Neural cell (in vitro differentiated cells): Measurements from ENCODE around the gene STK24.

ENCODE experiments used
- EP300 ChIP-seq: fragments of 450-650 bp; conservative IDR thresholded peaks from 2 replicates; pipeline ENCODE4 v1.6.1; 2014; ENCODE audit warnings: antibody characterized with exemption, mild to moderate bottlenecking, moderate library complexity; ENCODE audit not compliant: poor library complexity, severe bottlenecking
- EZH2 ChIP-seq: fragments of 200-600, 300-800 bp; shearing (Covaris generic), sonication (generic); IDR thresholded peaks from 2 replicates; pipeline ENCODE4 v1.6.1; 2014; ENCODE audit warnings: antibody characterized with exemption, low read length, borderline replicate concordance, mild to moderate bottlenecking; ENCODE audit not compliant: insufficient read depth, poor library complexity, severe bottlenecking
- POLR2AphosphoS5 ChIP-seq: IDR thresholded peaks from 2 replicates; pipeline ENCODE4 v1.6.1; 2012
- RAD21 ChIP-seq: fragments of 450-650 bp; conservative IDR thresholded peaks from 2 replicates; pipeline ENCODE4 v1.6.1; 2014; ENCODE audit warnings: antibody characterized with exemption, mild to moderate bottlenecking, moderate library complexity
- SMC3 ChIP-seq: fragments of 450-650 bp; conservative IDR thresholded peaks from 2 replicates; pipeline ENCODE4 v1.6.1; 2014; ENCODE audit warnings: antibody characterized with exemption, mild to moderate bottlenecking, moderate library complexity; ENCODE audit not compliant: poor library complexity
- TF ChIP-seq, protein P1 (sequence below): fragments of 450-650 bp; IDR thresholded peaks from 2 replicates; pipeline ENCODE4 v1.5.1; 2014; ENCODE audit warnings: antibody characterized with exemption, mild to moderate bottlenecking, moderate library complexity; ENCODE audit not compliant: poor library complexity, severe bottlenecking
- TF ChIP-seq, protein P2 (sequence below): IDR thresholded peaks from 2 replicates; pipeline ENCODE4 v1.6.1; 2012; ENCODE audit warnings: borderline replicate concordance

- no peak for TF ChIP-seq POLR2AphosphoS5
- TF ChIP-seq, protein P1, sequence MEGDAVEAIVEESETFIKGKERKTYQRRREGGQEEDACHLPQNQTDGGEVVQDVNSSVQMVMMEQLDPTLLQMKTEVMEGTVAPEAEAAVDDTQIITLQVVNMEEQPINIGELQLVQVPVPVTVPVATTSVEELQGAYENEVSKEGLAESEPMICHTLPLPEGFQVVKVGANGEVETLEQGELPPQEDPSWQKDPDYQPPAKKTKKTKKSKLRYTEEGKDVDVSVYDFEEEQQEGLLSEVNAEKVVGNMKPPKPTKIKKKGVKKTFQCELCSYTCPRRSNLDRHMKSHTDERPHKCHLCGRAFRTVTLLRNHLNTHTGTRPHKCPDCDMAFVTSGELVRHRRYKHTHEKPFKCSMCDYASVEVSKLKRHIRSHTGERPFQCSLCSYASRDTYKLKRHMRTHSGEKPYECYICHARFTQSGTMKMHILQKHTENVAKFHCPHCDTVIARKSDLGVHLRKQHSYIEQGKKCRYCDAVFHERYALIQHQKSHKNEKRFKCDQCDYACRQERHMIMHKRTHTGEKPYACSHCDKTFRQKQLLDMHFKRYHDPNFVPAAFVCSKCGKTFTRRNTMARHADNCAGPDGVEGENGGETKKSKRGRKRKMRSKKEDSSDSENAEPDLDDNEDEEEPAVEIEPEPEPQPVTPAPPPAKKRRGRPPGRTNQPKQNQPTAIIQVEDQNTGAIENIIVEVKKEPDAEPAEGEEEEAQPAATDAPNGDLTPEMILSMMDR, result no peak
- TF ChIP-seq, protein P2, sequence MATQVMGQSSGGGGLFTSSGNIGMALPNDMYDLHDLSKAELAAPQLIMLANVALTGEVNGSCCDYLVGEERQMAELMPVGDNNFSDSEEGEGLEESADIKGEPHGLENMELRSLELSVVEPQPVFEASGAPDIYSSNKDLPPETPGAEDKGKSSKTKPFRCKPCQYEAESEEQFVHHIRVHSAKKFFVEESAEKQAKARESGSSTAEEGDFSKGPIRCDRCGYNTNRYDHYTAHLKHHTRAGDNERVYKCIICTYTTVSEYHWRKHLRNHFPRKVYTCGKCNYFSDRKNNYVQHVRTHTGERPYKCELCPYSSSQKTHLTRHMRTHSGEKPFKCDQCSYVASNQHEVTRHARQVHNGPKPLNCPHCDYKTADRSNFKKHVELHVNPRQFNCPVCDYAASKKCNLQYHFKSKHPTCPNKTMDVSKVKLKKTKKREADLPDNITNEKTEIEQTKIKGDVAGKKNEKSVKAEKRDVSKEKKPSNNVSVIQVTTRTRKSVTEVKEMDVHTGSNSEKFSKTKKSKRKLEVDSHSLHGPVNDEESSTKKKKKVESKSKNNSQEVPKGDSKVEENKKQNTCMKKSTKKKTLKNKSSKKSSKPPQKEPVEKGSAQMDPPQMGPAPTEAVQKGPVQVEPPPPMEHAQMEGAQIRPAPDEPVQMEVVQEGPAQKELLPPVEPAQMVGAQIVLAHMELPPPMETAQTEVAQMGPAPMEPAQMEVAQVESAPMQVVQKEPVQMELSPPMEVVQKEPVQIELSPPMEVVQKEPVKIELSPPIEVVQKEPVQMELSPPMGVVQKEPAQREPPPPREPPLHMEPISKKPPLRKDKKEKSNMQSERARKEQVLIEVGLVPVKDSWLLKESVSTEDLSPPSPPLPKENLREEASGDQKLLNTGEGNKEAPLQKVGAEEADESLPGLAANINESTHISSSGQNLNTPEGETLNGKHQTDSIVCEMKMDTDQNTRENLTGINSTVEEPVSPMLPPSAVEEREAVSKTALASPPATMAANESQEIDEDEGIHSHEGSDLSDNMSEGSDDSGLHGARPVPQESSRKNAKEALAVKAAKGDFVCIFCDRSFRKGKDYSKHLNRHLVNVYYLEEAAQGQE, result no peak
- TF ChIP-seq EZH2, result no peak
- TF ChIP-seq SMC3, result no peak
- no peak for TF ChIP-seq RAD21
- no peak for TF ChIP-seq EP300
Measured at GRCh38 chr13:98546402-98546801, 30.5 kb downstream of the STK24 start.
